ENCODE measurements around the gene RPL26. TPM values are rescaled to one million over a fixed set of nuclear protein-coding genes. Genes with fewer than 3 reads are reported as not detected.
"Not testable (repeated sequence)": the region's sequence is repeated elsewhere in the genome, so short reads cannot be mapped to it uniquely, and the experiment has no call there.

RPL26 gene
- total RNA-seq, 2 experiments from 2014 or later = 1,912 to 1,913 TPM

DNA sequence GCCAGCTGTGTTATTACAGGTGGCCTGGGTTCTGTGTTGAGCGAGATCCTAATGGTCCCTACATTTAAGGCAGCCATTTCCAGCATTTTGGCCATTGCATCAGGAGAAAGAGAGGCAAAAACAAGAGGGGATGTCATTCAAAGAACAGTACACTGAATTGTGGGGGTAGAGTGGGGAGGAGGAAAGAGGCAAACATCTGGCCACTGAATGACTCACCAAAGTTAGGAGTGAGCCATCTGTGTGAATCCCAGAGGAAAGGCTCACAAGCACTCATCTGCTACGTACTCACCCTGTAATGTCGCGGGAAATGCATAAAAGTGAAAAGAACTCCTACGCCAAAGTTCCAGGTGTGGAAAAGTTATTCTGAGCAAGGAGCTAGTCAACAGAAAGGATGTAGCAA is 23.2 kb downstream of the RPL26 start:
- POLR2A ChIA-PET = no interaction called here
- H3K9me3 Mint-ChIP-seq = no peaks in the 10 kb centered on the region
- H3K36me3 Mint-ChIP-seq (ENCODE audit: low read depth) = no peaks in the 10 kb centered on the region
- DNase-seq = no peak
- CTCF ChIA-PET = no interaction called here
- H3K27me3 Mint-ChIP-seq = peaks cover 3% of the 10 kb centered on the region
- no peak overlapping the region for H3K27ac Mint-ChIP-seq
- H3K4me1 Mint-ChIP-seq = peaks cover 3% of the 10 kb centered on the region
- no peak overlapping the region for H3K4me3 Mint-ChIP-seq

DNA sequence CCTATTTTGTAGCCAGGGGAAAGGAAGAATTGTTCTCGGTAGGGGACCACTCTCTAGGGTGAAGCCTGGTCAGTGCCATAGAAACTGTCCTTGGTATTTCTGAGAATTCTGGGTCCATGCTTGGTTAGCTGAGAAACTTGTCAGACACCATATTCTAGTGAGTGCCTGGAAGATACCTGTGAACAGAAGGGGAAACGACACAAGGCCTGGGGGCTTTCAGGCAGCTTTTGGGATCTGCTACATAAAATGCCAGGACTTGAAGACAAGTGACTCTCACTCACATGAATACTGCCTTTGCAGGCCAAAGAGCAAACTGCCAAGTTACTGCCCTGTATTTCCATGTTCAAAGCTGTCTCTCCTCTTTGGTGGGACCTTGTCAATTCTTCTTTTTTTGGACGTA is 25.1 kb downstream of the RPL26 start:
- H3K4me1 Mint-ChIP-seq = peaks cover 3% of the 10 kb centered on the region

DNA sequence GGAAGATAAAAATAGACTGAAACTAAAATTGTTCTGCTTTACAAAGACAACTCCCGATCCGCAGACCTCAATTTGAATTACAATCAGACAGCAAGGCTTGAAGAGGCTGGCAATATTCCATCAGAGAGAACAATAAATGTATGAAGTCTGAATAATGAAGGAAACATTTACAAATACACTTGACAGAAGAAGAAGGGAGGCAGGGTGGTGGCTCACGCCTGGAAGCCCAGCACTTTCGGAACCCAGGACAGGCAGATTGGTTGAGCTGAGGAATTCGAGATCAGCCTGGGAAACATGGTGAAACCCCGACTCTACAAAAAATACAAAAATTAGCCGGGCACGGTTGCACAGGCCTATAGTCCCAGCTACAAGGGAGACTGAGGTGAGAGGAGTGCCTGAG is 28.8 kb downstream of the RPL26 start:
- ChIA-PET CTCF (no interaction called here), POLR2A (no interaction called here)
- Mint-ChIP-seq H3K27ac (no peak overlapping the region), H3K27me3 (peaks cover 4% of the 10 kb centered on the region), H3K4me1 (no peaks in the 10 kb centered on the region), H3K4me3 (no peak overlapping the region), H3K9me3 (no peaks in the 10 kb centered on the region), H3K36me3 (ENCODE audit: low read depth) (no peaks in the 10 kb centered on the region)
- no peak for DNase-seq

More for the DNA sequence above, 25.1 kb downstream of the RPL26 start:
- Mint-ChIP-seq H3K36me3 (ENCODE audit: low read depth) (no peaks in the 10 kb centered on the region), H3K4me3 (no peak overlapping the region), H3K9me3 (no peaks in the 10 kb centered on the region), H3K27ac (no peak overlapping the region), H3K27me3 (peaks cover 6% of the 10 kb centered on the region)
- DNase-seq = no peak
- ChIA-PET CTCF (interaction anchor here (1.7 kb wide), 1 partner anchor 52 kb away, joined by 3 read pairs; no protein-coding TSS in a partner anchor), POLR2A (no interaction called here)

GRCh38 chr17:8353736-8354135 is 29.3 kb downstream of the RPL26 start:
- no peaks in the 10 kb centered on the region for H3K9me3 Mint-ChIP-seq

DNA sequence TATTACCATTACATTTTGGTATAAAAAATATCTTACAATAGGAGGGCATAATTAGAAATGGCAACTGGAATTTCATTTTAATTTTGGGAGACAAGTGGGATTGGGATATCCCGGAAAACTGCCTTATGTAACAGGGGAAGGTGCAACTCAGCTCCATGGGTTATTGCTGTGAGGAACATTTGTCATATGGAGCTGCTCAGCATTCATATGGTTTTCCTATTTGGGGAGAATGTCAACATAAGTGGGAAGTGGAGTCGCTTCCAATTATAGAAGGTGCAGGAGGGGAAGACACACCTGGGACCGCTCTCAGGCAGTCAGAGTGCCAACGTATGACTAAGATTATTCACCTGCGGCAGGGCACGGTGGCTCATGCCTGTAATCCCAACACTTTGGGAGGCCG is 32.7 kb downstream of the RPL26 start:
- CTCF ChIA-PET = no interaction called here
- H3K9me3 Mint-ChIP-seq = no peaks in the 10 kb centered on the region

More at GRCh38 chr17:8353736-8354135, 29.3 kb downstream of the RPL26 start:
- ChIA-PET CTCF (no interaction called here), POLR2A (no interaction called here)
- no peak overlapping the region for H3K27ac Mint-ChIP-seq
- H3K27me3 Mint-ChIP-seq = peaks cover 4% of the 10 kb centered on the region
- no peaks in the 10 kb centered on the region for H3K36me3 Mint-ChIP-seq (ENCODE audit: low read depth)
- no peaks in the 10 kb centered on the region for H3K4me1 Mint-ChIP-seq
- H3K4me3 Mint-ChIP-seq = no peak overlapping the region
- DNase-seq = no peak

GRCh38 chr17:8347001-8347400 is 36.0 kb downstream of the RPL26 start:
- H3K36me3 Mint-ChIP-seq (ENCODE audit: low read depth); DNase-seq; H3K9me3 Mint-ChIP-seq; POLR2A ChIA-PET; CTCF ChIA-PET; H3K4me1 Mint-ChIP-seq; H3K27ac Mint-ChIP-seq; H3K4me3 Mint-ChIP-seq: not testable (repeated sequence)
- H3K27me3 Mint-ChIP-seq = peaks cover 29% of the 10 kb centered on the region

More for the DNA sequence above, 32.7 kb downstream of the RPL26 start:
- Mint-ChIP-seq H3K4me3 (no peak overlapping the region), H3K27ac (no peak overlapping the region), H3K27me3 (peaks cover 25% of the 10 kb centered on the region), H3K4me1 (no peaks in the 10 kb centered on the region), H3K36me3 (ENCODE audit: low read depth) (no peaks in the 10 kb centered on the region)
- POLR2A ChIA-PET = no interaction called here
- DNase-seq = no peak

- DNase-seq = no peak
- CTCF ChIA-PET = no interaction called here
- Mint-ChIP-seq H3K4me1 (peaks cover 7% of the 10 kb centered on the region), H3K27ac (no peak overlapping the region), H3K9me3 (no peaks in the 10 kb centered on the region), H3K36me3 (ENCODE audit: low read depth) (no peaks in the 10 kb centered on the region), H3K27me3 (peaks cover 31% of the 10 kb centered on the region), H3K4me3 (no peak overlapping the region)
- POLR2A ChIA-PET = no interaction called here
These were observed 36.9 kb downstream of the RPL26 start for GRCh38 chr17:8345951-8346665.

DNA sequence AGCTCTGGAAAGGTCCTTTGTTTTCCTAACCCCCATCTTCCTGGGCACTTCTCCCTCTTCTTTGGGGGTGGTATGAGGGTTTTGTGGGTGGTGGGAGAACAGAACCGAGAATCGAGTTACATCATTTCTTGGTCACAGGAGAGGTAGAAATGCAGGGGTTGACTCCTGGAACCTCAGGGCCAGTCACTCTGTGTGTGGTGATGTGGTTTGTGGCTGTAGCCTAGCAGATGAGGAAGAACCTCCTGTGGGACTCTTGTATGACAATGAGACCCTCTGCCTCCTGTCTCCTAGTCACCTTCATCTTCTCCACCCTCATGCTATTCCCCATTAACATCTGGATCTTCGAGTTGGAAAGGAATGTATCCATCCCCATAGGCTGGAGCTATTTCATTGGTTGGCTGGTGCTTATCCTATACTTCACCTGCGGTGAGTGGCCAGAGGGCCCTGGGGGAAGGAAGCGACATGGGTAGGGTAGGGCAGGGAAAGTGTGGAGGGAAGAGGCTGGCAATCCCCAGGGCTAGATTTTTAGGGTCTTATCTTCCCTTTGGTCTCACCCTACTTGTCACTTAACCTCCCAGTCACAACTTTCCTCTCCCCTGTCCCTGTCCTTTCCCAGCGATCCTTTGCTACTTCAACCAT is 37.8 kb downstream of the RPL26 start:
- no peak for DNase-seq
- no peaks in the 10 kb centered on the region for H3K9me3 Mint-ChIP-seq
- H3K27ac Mint-ChIP-seq = no peak overlapping the region
- ChIA-PET POLR2A (no interaction called here), CTCF (no interaction called here)
- no peak overlapping the region for H3K4me3 Mint-ChIP-seq
- H3K4me1 Mint-ChIP-seq = peaks cover 7% of the 10 kb centered on the region
- H3K36me3 Mint-ChIP-seq (ENCODE audit: low read depth) = no peaks in the 10 kb centered on the region
- H3K27me3 Mint-ChIP-seq = peaks cover 31% of the 10 kb centered on the region

DNA sequence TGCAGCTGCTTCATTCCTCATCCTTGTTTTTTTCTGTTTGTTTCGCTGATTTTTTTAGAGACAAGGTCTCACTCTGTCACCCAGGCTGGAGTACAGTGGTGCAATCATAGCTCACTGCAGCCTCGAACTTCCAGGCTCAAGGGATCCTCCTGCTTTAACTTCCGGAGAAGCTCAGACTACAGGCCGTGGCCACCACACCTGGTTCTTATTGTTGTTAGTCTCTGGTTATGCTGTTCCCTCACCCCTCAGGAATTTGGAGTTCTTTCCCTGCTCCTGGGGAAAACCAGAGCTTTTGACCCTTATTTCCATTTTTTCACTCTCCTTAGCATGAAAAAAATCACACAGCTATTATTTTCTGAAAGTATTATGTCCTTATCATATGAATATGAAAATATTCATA is 41.5 kb downstream of the RPL26 start:
- no peak overlapping the region for H3K27ac Mint-ChIP-seq
- H3K4me1 Mint-ChIP-seq = peaks cover 15% of the 10 kb centered on the region
- DNase-seq = no peak
- no peak overlapping the region for H3K4me3 Mint-ChIP-seq
- ChIA-PET CTCF (no interaction called here), POLR2A (interaction anchor here (0.8 to 1.0 kb wide), 2 partner anchors 10 to 15 kb away, joined by 3 read pairs; no protein-coding TSS in a partner anchor)
- peaks cover 20% of the 10 kb centered on the region for H3K27me3 Mint-ChIP-seq
- H3K36me3 Mint-ChIP-seq (ENCODE audit: low read depth) = no peaks in the 10 kb centered on the region
- no peaks in the 10 kb centered on the region for H3K9me3 Mint-ChIP-seq

DNA sequence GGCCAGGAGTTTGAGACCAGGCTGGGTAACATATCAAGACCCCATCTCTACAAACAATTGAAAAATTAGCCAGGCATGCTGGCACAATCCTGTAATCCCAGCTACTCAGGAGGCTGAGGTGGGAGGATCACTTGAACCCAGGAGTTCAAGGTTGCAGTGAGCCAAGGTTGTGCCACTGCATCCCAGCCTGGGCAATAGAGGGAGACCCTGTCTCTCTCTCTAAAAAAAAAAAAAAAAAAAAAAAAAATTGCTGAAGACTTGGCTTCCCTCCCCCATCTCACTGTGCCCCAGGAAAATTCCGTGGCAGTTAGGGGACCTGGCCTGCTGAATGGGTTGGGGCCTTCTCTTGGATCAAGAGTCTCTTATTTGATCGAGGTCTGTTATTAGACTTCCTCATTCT is 43.5 kb downstream of the RPL26 start, which contains the start of gene ODF4:
TSS of gene ODF4 (plus strand) at position 301 of the 400 bp plus-strand sequence. CDS start 212 bp downstream, outside the sequence.
- H3K27me3 Mint-ChIP-seq = peaks cover 8% of the 10 kb centered on the region
- no peak within 1 kb of the TSS for H3K27ac Mint-ChIP-seq
- H3K4me1 Mint-ChIP-seq = peaks cover 8% of the 10 kb centered on the region
- no peak within 1 kb of the TSS for H3K4me3 Mint-ChIP-seq
- POLR2A ChIA-PET = interaction anchor here (1.1 kb wide), 1 partner anchor 41 kb away, joined by 3 read pairs; no protein-coding TSS in a partner anchor
- H3K9me3 Mint-ChIP-seq = no peaks in the 10 kb centered on the region
- DNase-seq = no peak
- no peaks in the 10 kb centered on the region for H3K36me3 Mint-ChIP-seq (ENCODE audit: low read depth)
- CTCF ChIA-PET = no interaction called here

- Mint-ChIP-seq H3K4me1 (peaks cover 8% of the 10 kb centered on the region), H3K27ac (no peak overlapping the region), H3K9me3 (no peaks in the 10 kb centered on the region), H3K4me3 (no peak overlapping the region), H3K36me3 (ENCODE audit: low read depth) (no peaks in the 10 kb centered on the region), H3K27me3 (peaks cover 8% of the 10 kb centered on the region)
- no peak for DNase-seq
- CTCF ChIA-PET = interaction anchor here (0.8 to 1.3 kb wide), 2 partner anchors 13 to 37 kb away, joined by 3 read pairs; no protein-coding TSS in a partner anchor
- POLR2A ChIA-PET = interaction anchor here (1.1 to 1.3 kb wide), 3 partner anchors 10 to 42 kb away, joined by 3 to 5 read pairs (median 4); no protein-coding TSS in a partner anchor
These were observed 44.2 kb downstream of the RPL26 start for GRCh38 chr17:8338753-8339140.

DNA sequence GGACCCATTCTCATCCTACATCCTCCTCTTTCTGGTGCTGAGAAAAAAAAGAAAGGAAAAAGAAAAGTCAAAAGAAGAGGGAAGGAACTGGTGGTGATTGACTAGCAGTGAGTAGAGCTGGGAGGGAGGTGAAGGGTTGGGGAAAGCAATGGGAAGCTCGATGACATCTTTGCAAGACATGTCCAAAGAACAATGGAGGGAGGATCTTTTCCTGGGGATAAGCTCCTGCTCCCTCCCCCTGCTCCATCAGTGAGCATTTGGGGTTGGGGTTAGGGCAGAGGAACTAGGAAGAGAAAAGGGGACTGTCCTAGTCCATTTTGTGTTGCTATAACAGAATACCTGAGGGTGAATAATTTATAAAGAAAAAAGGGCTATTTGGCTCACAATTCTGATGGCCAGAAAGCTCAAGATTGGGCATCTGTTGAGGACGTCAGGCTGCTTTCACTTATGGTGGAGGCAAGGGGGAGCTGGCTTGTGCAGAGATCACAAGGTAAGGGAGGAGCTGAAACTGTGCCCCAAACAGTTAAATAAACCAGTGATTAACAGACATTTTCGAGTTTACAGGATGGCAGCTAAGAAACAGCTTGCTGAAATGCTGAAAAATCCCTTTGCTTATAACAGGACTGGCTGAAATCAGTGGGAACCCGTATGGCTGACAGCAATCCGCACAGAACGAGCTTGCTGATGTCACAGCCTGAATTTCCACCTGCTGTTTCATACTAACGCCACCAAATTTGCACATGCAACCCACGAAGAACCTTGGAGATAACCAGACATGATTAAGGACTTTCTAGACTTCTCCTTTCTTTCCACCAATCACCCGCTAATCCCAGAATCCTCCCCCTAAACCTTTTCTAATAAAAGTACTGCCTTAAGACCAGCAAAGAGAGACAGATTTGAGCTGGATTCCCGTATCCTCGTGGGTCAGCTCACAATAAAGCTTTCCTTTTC is 44.9 kb downstream of the RPL26 start:
- no peaks in the 10 kb centered on the region for H3K9me3 Mint-ChIP-seq
- ChIA-PET POLR2A (interaction anchor here (1.1 to 1.3 kb wide), 2 partner anchors 10 to 11 kb away, joined by 4 to 5 read pairs; no protein-coding TSS in a partner anchor), CTCF (interaction anchor here (0.8 to 1.3 kb wide), 2 partner anchors 12 to 37 kb away, joined by 3 read pairs; no protein-coding TSS in a partner anchor)
- H3K4me3 Mint-ChIP-seq = no peak overlapping the region
- H3K27ac Mint-ChIP-seq = no peak overlapping the region
- no peak for DNase-seq
- peaks cover 8% of the 10 kb centered on the region for H3K27me3 Mint-ChIP-seq
- peaks cover 8% of the 10 kb centered on the region for H3K4me1 Mint-ChIP-seq
- no peaks in the 10 kb centered on the region for H3K36me3 Mint-ChIP-seq (ENCODE audit: low read depth)

- ChIA-PET CTCF (no interaction called here), POLR2A (no interaction called here)
- peaks cover 12% of the 10 kb centered on the region for H3K27me3 Mint-ChIP-seq
- DNase-seq = no peak
- H3K4me3 Mint-ChIP-seq = no peak overlapping the region
- H3K4me1 Mint-ChIP-seq = peaks cover 6% of the 10 kb centered on the region
- no peaks in the 10 kb centered on the region for H3K36me3 Mint-ChIP-seq (ENCODE audit: low read depth)
- H3K27ac Mint-ChIP-seq = no peak overlapping the region
- H3K9me3 Mint-ChIP-seq = no peaks in the 10 kb centered on the region
These were observed 49.7 kb downstream of the RPL26 start for GRCh38 chr17:8333281-8333680.

All from activated CD4-positive, alpha-beta memory T cell treated with anti-CD3 and anti-CD28 coated beads, Interleukin-2, amount 10 ng/mL, durations not matched to agents 7 days and 5 days (primary cell).